NT2/D1 (cell line): ENCODE measurements around the gene AIG1.

Source experiments
- SUZ12 ChIP-seq: IDR thresholded peaks from 2 replicates; pipeline ENCODE4 v1.6.1; 2011; ENCODE audit not compliant: insufficient read length, insufficient read depth; ENCODE audit errors: extremely low read depth
- YY1 ChIP-seq: IDR thresholded peaks from 2 replicates; pipeline ENCODE4 v1.6.1; 2011; ENCODE audit not compliant: insufficient read length, insufficient read depth
- ZNF274 ChIP-seq: IDR thresholded peaks from 2 replicates; pipeline ENCODE4 v1.6.1; 2011; ENCODE audit warnings: mild to moderate bottlenecking, low read depth, low read length

- no peak for TF ChIP-seq YY1
- no peak for TF ChIP-seq ZNF274
- TF ChIP-seq SUZ12 = no peak
Measured at GRCh38 chr6:143053856-143054255, 6.8 kb upstream of the AIG1 start.
